ENCODE results near the gene LHFPL5.

The LHFPL5 gene

DNA sequence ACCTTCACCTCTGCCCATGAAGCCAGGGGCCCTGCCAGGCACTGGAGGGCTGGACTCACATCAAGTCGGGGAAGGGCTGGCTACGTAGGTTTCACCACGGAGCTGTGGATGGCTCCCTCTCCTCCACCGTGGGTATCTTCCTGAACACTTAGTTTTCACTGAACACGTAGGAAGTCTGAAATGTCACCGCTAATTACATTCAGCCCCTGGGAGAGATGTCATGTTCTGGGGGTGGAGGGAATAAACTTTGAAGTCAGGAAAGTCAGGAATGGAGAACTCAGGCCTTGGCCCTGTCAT is 6.5 kb downstream of the LHFPL5 start:
- no peak for DNase-seq (ENCODE audit: low read depth, low spot score)
- no peaks in the 10 kb centered on the region for H3K27me3 ChIP-seq (ENCODE audit: control insufficient read depth, insufficient read depth, low read length)
- peaks cover 4% of the 10 kb centered on the region for H3K4me1 ChIP-seq (ENCODE audit: control insufficient read depth, insufficient read depth, low read length)
- H3K27ac ChIP-seq (ENCODE audit: low read length): no peak overlapping the region
- no peak overlapping the region for H3K4me3 ChIP-seq (ENCODE audit: low read length)
- no CpG with 5 or more reads among the region's 6 CpGs for WGBS (ENCODE audit: insufficient coverage, insufficient read length)
- H3K36me3 ChIP-seq (ENCODE audit: control insufficient read depth, insufficient read depth, low read length): no peaks in the 10 kb centered on the region
- no peaks in the 10 kb centered on the region for H3K9me3 ChIP-seq (ENCODE audit: control insufficient read depth, insufficient read depth, low read length)

GRCh38 chr6:35817515-35817914 is 12.4 kb downstream of the LHFPL5 start:
- DNase-seq (ENCODE audit: low read depth, low spot score): no peak
- Histone ChIP-seq H3K4me1 (ENCODE audit: control insufficient read depth, insufficient read depth, low read length) (no peaks in the 10 kb centered on the region), H3K4me3 (ENCODE audit: low read length) (no peak overlapping the region), H3K36me3 (ENCODE audit: control insufficient read depth, insufficient read depth, low read length) (no peaks in the 10 kb centered on the region), H3K27me3 (ENCODE audit: control insufficient read depth, insufficient read depth, low read length) (no peaks in the 10 kb centered on the region), H3K27ac (ENCODE audit: low read length) (no peak overlapping the region), H3K9me3 (ENCODE audit: control insufficient read depth, insufficient read depth, low read length) (no peaks in the 10 kb centered on the region)

- no peak for DNase-seq (ENCODE audit: low read depth, low spot score)
- WGBS (ENCODE audit: insufficient coverage, insufficient read length): no CpG with 5 or more reads among the region's 2 CpGs
These were observed 18.4 kb downstream of the LHFPL5 start for GRCh38 chr6:35823601-35824000.

DNA sequence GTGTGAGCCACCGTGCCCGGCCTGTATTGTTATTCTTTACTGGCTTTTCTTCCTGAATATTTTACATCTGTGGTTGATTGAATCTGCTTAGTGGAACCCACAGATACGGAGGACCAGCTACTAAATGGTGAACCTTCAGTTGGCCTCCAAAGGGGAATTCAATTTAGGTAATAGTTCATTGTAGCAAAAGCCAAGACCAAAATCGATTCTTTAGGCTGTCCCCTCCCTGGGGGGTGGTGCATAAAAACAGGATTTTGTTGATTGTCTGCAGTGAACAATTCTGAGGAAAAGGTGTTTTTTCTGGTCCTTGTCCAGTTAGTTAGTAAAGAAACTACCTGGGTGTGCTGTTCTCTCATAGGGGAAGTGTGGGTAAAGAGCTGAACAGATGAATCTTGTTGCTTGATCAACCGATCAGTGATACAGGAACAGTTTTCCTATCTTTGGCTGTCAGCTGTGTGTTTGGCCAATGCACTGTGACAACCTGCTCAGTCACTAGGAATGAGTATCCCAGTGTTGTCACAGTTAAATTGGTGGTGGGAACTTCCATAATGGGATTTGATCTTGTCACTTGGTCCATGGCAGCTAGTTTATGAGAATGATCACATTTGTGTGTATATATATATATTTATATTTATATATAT is 19.5 kb downstream of the LHFPL5 start:
- WGBS (ENCODE audit: insufficient coverage, insufficient read length): no CpG with 5 or more reads among the region's 5 CpGs
- DNase-seq (ENCODE audit: low read depth, low spot score): no peak
- no peak overlapping the region for H3K27ac ChIP-seq (ENCODE audit: low read length)
- no peaks in the 10 kb centered on the region for H3K36me3 ChIP-seq (ENCODE audit: control insufficient read depth, insufficient read depth, low read length)
- no peak overlapping the region for H3K4me3 ChIP-seq (ENCODE audit: low read length)
- peaks cover 2% of the 10 kb centered on the region; the same call in 1 of the 2 replicates for H3K27me3 ChIP-seq (ENCODE audit: control insufficient read depth, insufficient read depth, low read length)
- H3K4me1 ChIP-seq (ENCODE audit: control insufficient read depth, insufficient read depth, low read length): no peaks in the 10 kb centered on the region
- no peaks in the 10 kb centered on the region for H3K9me3 ChIP-seq (ENCODE audit: control insufficient read depth, insufficient read depth, low read length)

More at GRCh38 chr6:35823601-35824000, 18.4 kb downstream of the LHFPL5 start:
- Histone ChIP-seq H3K36me3 (ENCODE audit: control insufficient read depth, insufficient read depth, low read length) (no peaks in the 10 kb centered on the region), H3K27ac (ENCODE audit: low read length) (no peak overlapping the region), H3K4me3 (ENCODE audit: low read length) (no peak overlapping the region), H3K4me1 (ENCODE audit: control insufficient read depth, insufficient read depth, low read length) (no peaks in the 10 kb centered on the region), H3K27me3 (ENCODE audit: control insufficient read depth, insufficient read depth, low read length) (peaks cover 2% of the 10 kb centered on the region; the same call in 1 of the 2 replicates), H3K9me3 (ENCODE audit: control insufficient read depth, insufficient read depth, low read length) (no peaks in the 10 kb centered on the region)

- H3K36me3 ChIP-seq (ENCODE audit: control insufficient read depth, insufficient read depth, low read length): peaks cover 3% of the 10 kb centered on the region; the same call in 1 of the 2 replicates
- no peak overlapping the region for H3K4me3 ChIP-seq (ENCODE audit: low read length)
- no CpG with 5 or more reads among the region's 5 CpGs for WGBS (ENCODE audit: insufficient coverage, insufficient read length)
- no peaks in the 10 kb centered on the region for H3K9me3 ChIP-seq (ENCODE audit: control insufficient read depth, insufficient read depth, low read length)
- DNase-seq (ENCODE audit: low read depth, low spot score): no peak
- H3K27ac ChIP-seq (ENCODE audit: low read length): no peak overlapping the region
- H3K4me1 ChIP-seq (ENCODE audit: control insufficient read depth, insufficient read depth, low read length): no peaks in the 10 kb centered on the region
- peaks cover 2% of the 10 kb centered on the region; the same call in 1 of the 2 replicates for H3K27me3 ChIP-seq (ENCODE audit: control insufficient read depth, insufficient read depth, low read length)
These were observed 24.2 kb downstream of the LHFPL5 start for GRCh38 chr6:35829306-35829705.

- no peaks in the 10 kb centered on the region for H3K9me3 ChIP-seq (ENCODE audit: control insufficient read depth, insufficient read depth, low read length)
- WGBS (ENCODE audit: insufficient coverage, insufficient read length): no CpG with 5 or more reads among the region's 5 CpGs
- H3K36me3 ChIP-seq (ENCODE audit: control insufficient read depth, insufficient read depth, low read length): peaks cover 11% of the 10 kb centered on the region; the same call in 1 of the 2 replicates
- no peaks in the 10 kb centered on the region for H3K4me1 ChIP-seq (ENCODE audit: control insufficient read depth, insufficient read depth, low read length)
- no peak overlapping the region for H3K4me3 ChIP-seq (ENCODE audit: low read length)
- H3K27ac ChIP-seq (ENCODE audit: low read length): no peak overlapping the region
- no peak for DNase-seq (ENCODE audit: low read depth, low spot score)
- peaks cover 2% of the 10 kb centered on the region; the same call in 1 of the 2 replicates for H3K27me3 ChIP-seq (ENCODE audit: control insufficient read depth, insufficient read depth, low read length)
These were observed 26.3 kb downstream of the LHFPL5 start for GRCh38 chr6:35831257-35832007.

DNA sequence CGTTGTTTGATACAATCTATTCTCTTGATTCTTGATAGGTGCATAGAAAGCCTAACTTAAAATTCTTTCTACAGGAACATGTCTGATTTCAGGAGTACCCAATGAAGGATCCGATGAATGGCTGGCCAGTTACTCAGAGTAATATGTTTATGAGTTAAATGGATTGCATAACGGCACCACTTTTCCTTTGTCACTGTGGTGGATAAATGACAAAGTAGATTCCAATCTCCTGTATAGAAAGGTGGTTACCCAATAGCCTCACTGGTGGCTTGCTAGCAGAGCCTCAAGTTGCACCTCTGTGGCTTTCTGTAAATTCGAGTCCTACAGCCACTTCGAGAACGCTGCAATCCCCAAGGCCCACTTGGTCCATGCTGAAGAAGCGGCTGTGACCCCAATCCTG is 28.4 kb downstream of the LHFPL5 start:
- Histone ChIP-seq H3K4me3 (ENCODE audit: low read length) (no peak overlapping the region), H3K4me1 (ENCODE audit: control insufficient read depth, insufficient read depth, low read length) (no peaks in the 10 kb centered on the region), H3K36me3 (ENCODE audit: control insufficient read depth, insufficient read depth, low read length) (peaks cover 14% of the 10 kb centered on the region; the same call in 1 of the 2 replicates), H3K9me3 (ENCODE audit: control insufficient read depth, insufficient read depth, low read length) (no peaks in the 10 kb centered on the region), H3K27ac (ENCODE audit: low read length) (no peak overlapping the region), H3K27me3 (ENCODE audit: control insufficient read depth, insufficient read depth, low read length) (no peaks in the 10 kb centered on the region)
- DNase-seq (ENCODE audit: low read depth, low spot score): no peak
- WGBS (ENCODE audit: insufficient coverage, insufficient read length): no CpG with 5 or more reads among the region's 7 CpGs

GRCh38 chr6:35839019-35839418 is 33.9 kb downstream of the LHFPL5 start:
- H3K27ac ChIP-seq (ENCODE audit: low read length): no peak overlapping the region
- no peak for DNase-seq (ENCODE audit: low read depth, low spot score)
- no peaks in the 10 kb centered on the region for H3K27me3 ChIP-seq (ENCODE audit: control insufficient read depth, insufficient read depth, low read length)
- no peaks in the 10 kb centered on the region for H3K4me1 ChIP-seq (ENCODE audit: control insufficient read depth, insufficient read depth, low read length)
- no peak overlapping the region for H3K4me3 ChIP-seq (ENCODE audit: low read length)
- no CpG with 5 or more reads among the region's 1 CpG for WGBS (ENCODE audit: insufficient coverage, insufficient read length)
- no peaks in the 10 kb centered on the region for H3K9me3 ChIP-seq (ENCODE audit: control insufficient read depth, insufficient read depth, low read length)
- H3K36me3 ChIP-seq (ENCODE audit: control insufficient read depth, insufficient read depth, low read length): peaks cover 16% of the 10 kb centered on the region; the same call in 1 of the 2 replicates

- no peaks in the 10 kb centered on the region for H3K4me1 ChIP-seq (ENCODE audit: control insufficient read depth, insufficient read depth, low read length)
- no peak overlapping the region for H3K4me3 ChIP-seq (ENCODE audit: low read length)
- no peaks in the 10 kb centered on the region for H3K27me3 ChIP-seq (ENCODE audit: control insufficient read depth, insufficient read depth, low read length)
- no peaks in the 10 kb centered on the region for H3K9me3 ChIP-seq (ENCODE audit: control insufficient read depth, insufficient read depth, low read length)
- peaks cover 12% of the 10 kb centered on the region; the same call in 1 of the 2 replicates for H3K36me3 ChIP-seq (ENCODE audit: control insufficient read depth, insufficient read depth, low read length)
- no peak for DNase-seq (ENCODE audit: low read depth, low spot score)
- WGBS (ENCODE audit: insufficient coverage, insufficient read length): no CpG with 5 or more reads among the region's 3 CpGs
- H3K27ac ChIP-seq (ENCODE audit: low read length): no peak overlapping the region
These were observed 37.2 kb downstream of the LHFPL5 start for GRCh38 chr6:35842381-35842780.

DNA sequence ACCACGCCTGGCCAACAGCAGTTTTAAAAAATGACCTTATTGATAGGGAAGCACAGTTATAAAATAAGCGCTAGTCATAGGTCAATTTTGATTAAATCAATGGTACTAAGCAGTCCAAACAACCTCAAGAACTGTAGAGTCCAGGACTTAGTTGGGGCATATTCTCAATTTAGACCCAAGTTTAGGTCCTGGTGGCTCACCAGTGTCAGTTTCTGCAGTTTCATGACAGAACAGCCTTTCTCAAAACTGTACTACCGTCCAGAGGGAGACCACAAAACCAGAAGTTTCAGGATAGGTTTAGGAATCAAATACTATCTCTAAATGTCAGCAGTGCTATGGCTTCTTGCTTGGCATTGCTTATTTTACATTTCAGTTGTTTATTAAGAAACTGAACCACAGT is 39.1 kb downstream of the LHFPL5 start:
- Histone ChIP-seq H3K4me1 (ENCODE audit: control insufficient read depth, insufficient read depth, low read length) (no peaks in the 10 kb centered on the region), H3K27me3 (ENCODE audit: control insufficient read depth, insufficient read depth, low read length) (no peaks in the 10 kb centered on the region), H3K27ac (ENCODE audit: low read length) (no peak overlapping the region), H3K9me3 (ENCODE audit: control insufficient read depth, insufficient read depth, low read length) (no peaks in the 10 kb centered on the region), H3K4me3 (ENCODE audit: low read length) (no peak overlapping the region), H3K36me3 (ENCODE audit: control insufficient read depth, insufficient read depth, low read length) (peaks cover 11% of the 10 kb centered on the region; the same call in 1 of the 2 replicates)
- no peak for DNase-seq (ENCODE audit: low read depth, low spot score)
- no CpG with 5 or more reads among the region's 3 CpGs for WGBS (ENCODE audit: insufficient coverage, insufficient read length)

All from iPS DF 6.9 (cell line).